Lower leg skin (tissue), 3 donors: ENCODE measurements around the gene OSTM1.

ENCODE experiments used
- CTCF ChIP-seq, 3 donors: fragments of 450-650 bp; IDR thresholded peaks; one replicate each; pipeline ENCODE4 v1.5.1; 2016; ENCODE audit warnings: antibody characterized with exemption in 3 of 3, mild to moderate bottlenecking in 3 of 3, moderate library complexity in 2 of 3
- POLR2A ChIP-seq, 2 donors: fragments of 450-650 bp; IDR thresholded peaks; one replicate each; pipeline ENCODE4 v1.6.1; 2016 to 2017; ENCODE audit warnings: antibody characterized with exemption in 2 of 2, mild to moderate bottlenecking in 1 of 2, moderate library complexity in 1 of 2

- TF ChIP-seq POLR2A (IDR thresholded peaks at IDR 0.05) (no peak), CTCF (IDR thresholded peaks at IDR 0.05) (no peak)
These were observed 45.2 kb downstream of the OSTM1 start for GRCh38 chr6:108029226-108029921.
